HUES48 (cell line): Measurements from ENCODE around the gene TTC34.
"Not testable (repeated sequence)": the region's sequence is repeated elsewhere in the genome, so short reads cannot be mapped to it uniquely, and the experiment has no call there.

Experiments used
- H3K27ac ChIP-seq: one replicate; pipeline ENCODE4 v1.7.0; 2013; ENCODE audit warnings: low read depth, low read length, inconsistent platforms
- H3K27me3 ChIP-seq: 2 replicates; pipeline ENCODE4 v1.6.1; 2013; ENCODE audit warnings: mild to moderate bottlenecking, low read length; ENCODE audit not compliant: control insufficient read depth, insufficient read depth
- H3K36me3 ChIP-seq: 2 replicates; pipeline ENCODE4 v1.6.1; 2013; ENCODE audit warnings: low read length; ENCODE audit not compliant: control insufficient read depth, insufficient read depth
- H3K4me1 ChIP-seq: 2 replicates; pipeline ENCODE4 v1.6.1; 2013; ENCODE audit warnings: mild to moderate bottlenecking, low read length; ENCODE audit not compliant: control insufficient read depth, insufficient read depth
- H3K4me3 ChIP-seq: 2 replicates; pipeline ENCODE4 v1.5.1; 2013; ENCODE audit warnings: mild to moderate bottlenecking, low read depth, low read length
- H3K9ac ChIP-seq: 2 replicates; pipeline ENCODE4 v1.6.1; 2013; ENCODE audit warnings: mild to moderate bottlenecking, low read depth, low read length, moderate library complexity
- H3K9me3 ChIP-seq: 2 replicates; pipeline ENCODE4 v1.6.1; 2013; ENCODE audit warnings: low read length; ENCODE audit not compliant: control insufficient read depth, insufficient read depth

The TTC34 gene

DNA sequence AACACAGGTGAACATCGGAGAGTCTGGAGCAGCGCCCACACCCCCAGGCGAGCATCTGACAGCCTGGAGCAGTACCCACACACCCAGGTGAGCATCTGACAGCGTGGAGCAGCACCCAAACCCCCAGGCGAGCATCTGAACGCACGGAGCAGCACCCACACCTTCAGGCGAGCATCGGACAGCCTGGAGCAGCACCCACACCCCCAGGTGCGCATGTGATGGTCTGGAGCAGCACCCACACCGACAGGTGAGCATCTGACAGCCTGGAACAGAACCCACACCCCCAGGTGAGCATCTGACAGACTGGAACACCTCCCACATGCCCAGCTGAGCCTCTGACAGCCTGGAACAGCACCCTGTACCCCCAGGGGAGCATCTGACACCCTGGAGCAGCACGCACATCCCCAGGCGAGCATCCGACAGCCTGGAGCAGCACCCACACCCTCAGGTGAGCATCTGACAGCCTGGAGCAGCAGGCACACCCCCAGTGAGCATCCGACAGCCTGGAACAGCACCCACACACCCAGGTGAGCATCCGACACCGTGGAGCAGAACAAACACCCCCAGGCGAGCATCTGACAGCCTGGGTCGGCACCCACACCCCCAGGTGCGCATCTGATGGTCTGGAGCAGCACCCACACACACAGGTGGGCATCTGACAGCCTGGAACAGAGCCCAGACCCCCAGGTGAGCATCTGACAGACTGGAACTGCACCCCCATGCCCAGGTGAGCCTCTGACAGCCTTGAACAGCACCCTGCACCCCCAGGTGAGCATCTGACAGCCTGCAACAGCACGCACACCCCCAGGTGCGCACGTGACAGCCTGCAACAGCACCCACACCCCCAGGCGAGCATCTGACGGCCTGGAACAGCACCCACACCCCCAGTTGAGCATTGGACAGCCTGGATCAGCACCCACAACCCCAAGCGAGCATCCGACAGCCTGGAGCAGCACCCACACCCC, 50.4 kb downstream of the TTC34 start:
- H3K4me3 ChIP-seq, H3K27ac ChIP-seq, H3K36me3 ChIP-seq, H3K4me1 ChIP-seq, H3K27me3 ChIP-seq, H3K9ac ChIP-seq: not testable (repeated sequence)
- peaks cover 26% of the 10 kb centered on the region for H3K9me3 ChIP-seq

DNA sequence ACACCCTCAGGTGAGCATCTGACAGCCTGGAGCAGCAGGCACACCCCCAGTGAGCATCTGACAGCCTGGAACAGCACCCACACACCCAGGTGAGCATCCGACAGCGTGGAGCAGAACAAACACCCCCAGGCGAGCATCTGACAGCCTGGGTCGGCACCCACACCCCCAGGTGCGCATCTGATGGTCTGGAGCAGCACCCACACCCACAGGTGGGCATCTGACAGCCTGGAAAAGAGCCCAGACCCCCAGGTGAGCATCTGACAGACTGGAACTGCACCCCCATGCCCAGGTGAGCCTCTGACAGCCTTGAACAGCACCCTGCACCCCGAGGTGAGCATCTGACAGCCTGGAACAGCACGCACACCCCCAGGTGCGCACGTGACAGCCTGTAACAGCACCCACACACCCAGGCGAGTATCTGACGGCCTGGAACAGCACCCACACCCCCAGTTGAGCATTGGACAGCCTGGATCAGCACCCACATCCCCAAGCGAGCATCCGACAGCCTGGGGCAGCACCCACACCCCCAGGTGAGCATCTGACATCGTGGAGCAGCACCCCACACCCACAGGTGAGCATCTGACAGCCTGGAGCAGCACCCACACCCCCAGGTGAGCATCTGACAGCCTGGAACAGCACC, 51.3 kb downstream of the TTC34 start:
- not testable (repeated sequence) for H3K27me3 ChIP-seq, H3K36me3 ChIP-seq, H3K27ac ChIP-seq, H3K4me1 ChIP-seq, H3K4me3 ChIP-seq, H3K9ac ChIP-seq
- peaks cover 26% of the 10 kb centered on the region for H3K9me3 ChIP-seq

DNA sequence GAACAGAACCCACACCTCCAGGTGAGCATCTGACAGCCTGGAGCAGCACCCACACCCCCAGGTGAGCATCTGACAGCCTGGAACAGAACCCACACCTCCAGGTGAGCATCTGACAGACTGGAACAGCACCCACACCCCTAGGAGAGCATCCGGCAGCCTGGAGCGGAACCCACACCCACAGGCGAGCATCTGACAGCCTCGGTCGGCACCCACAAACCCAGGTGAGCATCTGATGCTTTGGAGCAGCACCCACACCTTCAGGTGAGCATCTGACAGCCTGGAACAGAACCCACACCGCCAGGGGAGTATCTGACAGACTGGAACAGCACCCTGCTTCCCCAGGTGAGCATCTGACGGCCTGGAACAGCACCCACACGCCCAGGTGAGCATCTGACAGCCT, 52.9 kb downstream of the TTC34 start:
- H3K36me3 ChIP-seq, H3K27me3 ChIP-seq, H3K27ac ChIP-seq, H3K9ac ChIP-seq, H3K4me1 ChIP-seq, H3K4me3 ChIP-seq: not testable (repeated sequence)
- peaks cover 26% of the 10 kb centered on the region for H3K9me3 ChIP-seq

DNA sequence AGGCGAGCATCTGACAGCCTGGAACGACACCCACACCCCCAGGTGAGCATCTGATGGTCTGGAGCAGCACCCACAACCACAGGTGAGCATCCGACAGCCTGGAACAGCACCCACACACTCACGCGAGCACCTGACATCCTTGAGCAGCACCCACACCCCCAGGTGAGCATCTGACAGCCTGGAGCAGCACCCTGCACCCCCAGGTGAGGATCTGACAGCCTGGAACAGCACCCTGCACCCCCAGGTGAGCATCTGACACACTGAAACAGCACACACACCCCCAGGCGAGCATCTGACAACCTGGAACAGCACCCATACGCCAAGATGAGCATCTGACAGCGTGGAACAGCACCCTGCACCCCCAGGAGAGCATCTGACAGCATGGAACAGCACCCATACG, 106.7 kb downstream of the TTC34 start:
- H3K4me1 ChIP-seq, H3K9me3 ChIP-seq, H3K4me3 ChIP-seq: not testable (repeated sequence)

DNA sequence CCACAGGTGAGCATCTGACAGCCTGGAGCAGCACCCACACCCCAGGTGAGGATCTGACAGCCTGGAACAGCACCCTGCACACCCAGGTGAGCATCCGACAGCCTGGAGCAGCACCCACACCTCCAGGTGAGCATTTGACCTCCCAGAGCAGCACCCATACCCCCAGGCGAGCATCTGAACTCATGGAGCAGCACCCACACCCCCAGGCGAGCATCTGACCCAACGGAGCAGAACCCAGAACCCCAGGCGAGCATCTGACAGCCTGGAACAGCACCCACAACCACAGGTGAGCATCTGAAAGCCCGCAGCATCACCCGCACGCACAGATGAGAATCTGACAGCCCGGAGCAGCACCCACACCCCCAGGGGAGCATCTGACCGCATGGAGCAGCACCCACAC, 111.3 kb downstream of the TTC34 start:
- H3K36me3 ChIP-seq, H3K9ac ChIP-seq, H3K27me3 ChIP-seq, H3K4me1 ChIP-seq, H3K27ac ChIP-seq, H3K9me3 ChIP-seq, H3K4me3 ChIP-seq: not testable (repeated sequence)

More for the DNA sequence above, 106.7 kb downstream of the TTC34 start:
- not testable (repeated sequence) for H3K9ac ChIP-seq, H3K36me3 ChIP-seq, H3K27me3 ChIP-seq, H3K27ac ChIP-seq

DNA sequence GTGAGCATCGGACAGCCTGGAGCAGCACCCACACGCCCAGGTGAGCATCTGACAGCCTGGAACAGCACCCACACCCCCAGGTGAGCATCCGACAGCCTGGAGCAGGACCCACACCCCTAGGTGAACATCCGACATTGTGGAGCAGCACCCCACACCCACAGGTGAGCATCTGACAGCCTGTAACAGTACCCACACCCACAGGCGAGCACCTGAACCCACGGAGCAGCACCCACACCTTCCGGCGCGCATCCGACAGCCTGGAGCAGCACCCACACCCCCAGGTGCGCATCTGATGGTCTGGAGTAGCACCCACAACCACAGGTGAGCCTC, 113.2 kb downstream of the TTC34 start:
- not testable (repeated sequence) for H3K9ac ChIP-seq, H3K4me1 ChIP-seq, H3K27ac ChIP-seq, H3K4me3 ChIP-seq, H3K36me3 ChIP-seq, H3K27me3 ChIP-seq, H3K9me3 ChIP-seq

DNA sequence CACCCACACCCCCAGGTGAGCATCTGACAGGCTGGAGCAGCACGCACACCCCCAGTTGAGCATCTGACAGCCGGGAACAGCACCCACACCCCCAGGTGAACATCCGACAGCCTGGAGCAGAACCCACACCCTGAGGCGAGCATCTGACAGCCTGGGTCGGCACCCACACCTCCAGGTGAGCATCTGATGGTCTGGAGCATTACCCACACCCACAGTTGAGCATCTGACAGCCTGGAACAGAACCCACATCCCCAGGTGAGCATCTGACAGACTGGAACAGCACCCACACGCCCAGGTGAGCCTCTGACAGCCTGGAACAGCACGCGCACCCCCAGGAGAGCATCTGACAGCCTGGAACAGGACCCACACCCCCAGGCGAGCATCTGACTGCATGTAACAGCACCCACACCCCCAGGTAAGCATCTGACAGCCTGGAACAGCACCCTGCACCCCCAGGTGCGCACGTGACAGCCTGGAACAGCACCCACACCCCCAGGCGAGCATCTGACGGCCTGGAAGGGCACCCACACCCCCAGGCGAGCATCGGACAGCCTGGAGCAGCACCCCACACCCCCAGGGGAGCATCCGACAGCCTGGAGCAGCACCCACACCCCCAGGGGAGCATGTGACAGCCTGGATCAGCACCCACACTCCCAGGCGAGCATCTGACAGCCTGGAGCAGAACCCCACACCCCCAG, 113.7 kb downstream of the TTC34 start:
- H3K27me3 ChIP-seq, H3K4me3 ChIP-seq, H3K4me1 ChIP-seq, H3K36me3 ChIP-seq, H3K9ac ChIP-seq, H3K9me3 ChIP-seq, H3K27ac ChIP-seq: not testable (repeated sequence)

DNA sequence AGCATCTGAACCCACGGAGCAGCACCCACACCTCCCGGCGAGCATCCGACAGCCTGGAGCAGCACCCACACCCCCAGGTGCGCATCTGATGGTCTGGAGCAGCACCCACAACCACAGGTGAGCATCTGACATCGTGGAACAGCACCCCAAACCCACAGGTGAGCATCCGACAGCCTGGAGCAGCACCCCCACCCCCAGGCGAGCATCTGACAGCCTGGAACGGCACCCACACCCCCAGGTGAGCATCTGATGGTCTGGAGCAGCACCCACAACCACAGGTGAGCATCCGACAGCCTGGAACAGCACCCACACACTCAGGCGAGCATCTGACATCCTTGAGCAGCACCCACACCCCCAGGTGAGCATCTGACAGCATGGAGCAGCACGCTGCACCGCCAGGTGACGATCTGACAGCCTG, 114.3 kb downstream of the TTC34 start:
- not testable (repeated sequence) for H3K36me3 ChIP-seq, H3K4me3 ChIP-seq, H3K9me3 ChIP-seq, H3K27ac ChIP-seq, H3K27me3 ChIP-seq, H3K4me1 ChIP-seq, H3K9ac ChIP-seq

DNA sequence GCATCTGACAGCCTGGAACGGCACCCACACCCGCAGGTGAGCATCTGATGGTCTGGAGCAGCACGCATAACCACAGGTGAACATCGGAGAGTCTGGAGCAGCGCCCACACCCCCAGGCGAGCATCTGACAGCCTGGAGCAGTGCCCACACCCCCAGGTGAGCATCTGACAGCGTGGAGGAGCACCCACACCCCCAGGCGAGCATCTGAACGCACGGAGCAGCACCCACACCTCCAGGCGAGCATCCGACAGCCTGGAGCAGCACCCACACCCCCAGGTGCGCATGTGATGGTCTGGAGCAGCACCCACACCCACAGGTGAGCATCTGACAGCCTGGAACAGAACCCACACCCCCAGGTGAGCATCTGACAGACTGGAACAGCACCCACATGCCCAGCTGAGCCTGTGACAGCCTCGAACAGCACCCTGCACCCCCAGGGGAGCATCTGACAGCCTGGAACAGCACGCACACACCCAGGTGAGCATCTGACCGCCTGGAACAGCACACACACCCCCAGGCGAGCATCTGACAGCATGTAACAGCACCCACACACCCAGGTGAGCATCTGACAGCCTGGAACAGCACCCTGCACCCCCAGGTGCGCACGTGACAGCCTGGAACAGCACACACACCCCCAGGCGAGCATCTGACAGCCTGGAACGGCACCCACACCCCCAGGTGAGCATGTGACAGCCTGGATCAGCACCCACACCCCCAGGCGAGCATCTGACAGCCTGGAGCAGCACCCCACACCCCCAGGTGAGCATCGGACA, 115.2 kb downstream of the TTC34 start:
- not testable (repeated sequence) for H3K9me3 ChIP-seq

DNA sequence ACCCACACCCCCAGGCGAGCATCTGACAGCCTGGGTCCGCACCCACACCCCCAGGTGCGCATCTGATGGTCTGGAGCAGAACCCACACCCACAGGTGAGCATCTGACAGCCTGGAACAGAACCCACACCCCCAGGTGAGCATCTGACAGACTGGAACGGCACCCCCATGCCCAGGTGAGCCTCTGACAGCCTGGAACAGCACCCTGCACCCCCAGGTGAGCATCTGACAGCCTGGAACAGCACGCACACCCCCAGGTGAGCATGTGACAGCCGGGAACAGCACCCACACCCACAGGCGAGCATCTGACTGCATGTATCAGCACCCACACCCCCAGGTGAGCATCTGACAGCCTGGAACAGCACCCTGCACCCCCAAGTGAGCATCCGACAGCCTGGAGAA, 115.8 kb downstream of the TTC34 start:
- H3K4me3 ChIP-seq, H3K27ac ChIP-seq, H3K36me3 ChIP-seq, H3K4me1 ChIP-seq, H3K9me3 ChIP-seq, H3K27me3 ChIP-seq, H3K9ac ChIP-seq: not testable (repeated sequence)

More for the DNA sequence above, 115.2 kb downstream of the TTC34 start:
- not testable (repeated sequence) for H3K27ac ChIP-seq, H3K36me3 ChIP-seq, H3K4me3 ChIP-seq, H3K4me1 ChIP-seq, H3K27me3 ChIP-seq, H3K9ac ChIP-seq

DNA sequence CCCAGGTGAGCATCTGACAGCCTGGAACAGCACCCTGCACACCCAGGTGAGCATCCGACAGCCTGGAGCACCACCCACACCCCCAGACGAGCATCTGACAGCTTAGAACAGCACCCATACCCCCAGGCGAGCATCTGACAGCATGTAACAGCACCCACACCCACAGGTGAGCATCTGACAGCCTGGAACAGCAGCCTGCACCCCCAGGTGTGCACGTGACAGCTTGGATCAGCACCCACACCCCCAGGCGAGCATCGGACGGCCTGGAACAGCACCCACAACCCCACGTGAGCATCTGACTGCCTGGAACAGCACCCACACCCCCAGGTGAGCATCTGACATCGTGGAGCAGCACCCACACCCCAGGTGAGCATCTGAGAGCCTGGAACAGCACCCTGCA, 116.6 kb downstream of the TTC34 start:
- not testable (repeated sequence) for H3K9me3 ChIP-seq, H3K4me3 ChIP-seq, H3K9ac ChIP-seq, H3K36me3 ChIP-seq, H3K27me3 ChIP-seq, H3K4me1 ChIP-seq, H3K27ac ChIP-seq
